NCI-H1105 treated with DMSO at 0.1 percent for 48 hours (cell line): Measurements from ENCODE around the gene DLG2.
A peak's percentile ranks its signal among the peaks of the same experiment; 100 is the strongest.
"Not testable (repeated sequence)": the region's sequence is repeated elsewhere in the genome, so short reads cannot be mapped to it uniquely, and the experiment has no call there.

Experiments used
- DNase-seq: peaks from one replicate; lab custom pipeline; 2025; lab: John Stamatoyannopoulos, UW

Gene DLG2

DNA sequence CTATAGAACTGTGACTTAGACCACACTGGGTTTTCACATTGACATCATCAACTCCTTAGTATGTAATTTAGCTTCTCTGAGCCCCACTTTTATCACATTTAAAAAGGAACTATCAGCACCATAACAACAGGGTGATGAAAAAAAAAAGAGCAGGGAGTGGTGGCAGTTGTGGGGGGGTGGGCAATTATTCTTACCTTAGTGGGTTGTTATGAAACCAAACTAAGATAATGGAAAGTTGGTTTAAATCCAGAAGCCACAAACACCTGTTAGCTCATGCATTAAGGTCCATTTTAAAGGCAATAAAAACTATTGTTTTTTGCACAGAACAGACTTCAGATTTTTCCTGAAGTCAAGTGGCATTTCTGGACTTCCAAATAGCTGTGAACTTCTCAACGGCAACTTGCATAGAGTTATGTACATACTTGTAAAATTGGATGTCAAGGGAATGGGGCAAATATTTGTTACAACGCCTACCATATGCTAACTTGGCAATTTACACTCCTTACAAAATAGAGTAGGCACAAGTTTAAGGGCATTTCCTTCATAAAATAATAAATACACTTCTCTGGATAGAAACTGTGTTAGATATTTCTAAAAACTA lies 793.6 kb downstream of the DLG2 start:
- DNase-seq, result no peak

DNA sequence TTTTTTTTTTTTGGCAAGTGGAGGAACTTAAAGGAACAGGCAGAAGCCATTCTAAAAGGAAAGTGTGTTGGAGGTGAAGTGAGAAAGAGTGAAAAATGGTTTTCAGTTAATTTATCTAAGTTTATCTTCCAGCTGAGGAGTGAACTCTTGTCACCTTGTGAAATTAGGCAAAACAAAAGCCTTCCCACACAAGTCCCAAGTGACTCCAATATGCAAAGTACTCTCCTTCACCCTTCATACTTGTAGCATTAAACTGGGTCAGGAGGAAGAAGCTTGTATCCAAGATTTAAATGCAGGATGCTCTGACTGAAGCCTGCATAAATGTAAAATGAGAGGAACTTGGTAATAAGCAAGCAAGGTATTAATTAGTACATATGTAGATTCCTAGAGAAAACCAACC lies 796.8 kb downstream of the DLG2 start:
- DNase-seq, result no peak

DNA sequence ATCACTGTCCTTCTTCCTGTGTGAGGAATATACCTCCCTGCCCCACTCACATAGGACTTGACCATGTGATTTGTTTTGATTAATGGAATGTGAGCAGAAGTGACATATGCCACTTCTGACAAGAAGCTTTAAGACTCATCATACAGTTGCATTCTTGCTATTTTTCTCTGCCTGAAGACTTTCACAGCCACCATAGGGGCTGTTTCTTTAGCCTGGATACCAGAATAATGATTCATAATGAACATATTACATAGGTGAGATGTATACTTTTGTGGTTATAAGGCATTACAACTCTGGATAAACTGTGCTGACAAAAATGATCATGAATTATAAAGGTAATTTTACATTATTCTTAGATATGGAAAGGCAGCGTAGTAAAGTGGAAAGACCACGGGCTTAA lies 798.0 kb downstream of the DLG2 start:
- no peak for DNase-seq

DNA sequence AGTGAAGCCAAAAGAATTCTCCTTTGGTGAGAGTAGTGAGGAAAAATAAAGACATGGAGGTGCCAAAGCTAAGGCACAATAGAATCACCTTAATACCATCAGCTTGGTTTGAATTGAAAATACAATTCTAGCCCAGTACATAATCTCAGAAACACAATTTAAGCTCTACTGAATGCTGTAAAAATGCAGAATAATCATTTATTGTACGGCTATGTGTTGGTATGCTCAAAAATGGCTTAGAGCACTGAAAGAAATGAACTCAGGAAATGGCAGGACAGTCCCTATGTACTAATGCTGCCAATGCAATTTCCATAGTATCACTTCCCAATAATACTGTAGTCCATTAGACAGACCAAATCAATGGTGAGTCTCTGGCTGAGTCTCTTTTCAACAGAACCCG lies 798.5 kb downstream of the DLG2 start:
- DNase-seq, result no peak

DNA sequence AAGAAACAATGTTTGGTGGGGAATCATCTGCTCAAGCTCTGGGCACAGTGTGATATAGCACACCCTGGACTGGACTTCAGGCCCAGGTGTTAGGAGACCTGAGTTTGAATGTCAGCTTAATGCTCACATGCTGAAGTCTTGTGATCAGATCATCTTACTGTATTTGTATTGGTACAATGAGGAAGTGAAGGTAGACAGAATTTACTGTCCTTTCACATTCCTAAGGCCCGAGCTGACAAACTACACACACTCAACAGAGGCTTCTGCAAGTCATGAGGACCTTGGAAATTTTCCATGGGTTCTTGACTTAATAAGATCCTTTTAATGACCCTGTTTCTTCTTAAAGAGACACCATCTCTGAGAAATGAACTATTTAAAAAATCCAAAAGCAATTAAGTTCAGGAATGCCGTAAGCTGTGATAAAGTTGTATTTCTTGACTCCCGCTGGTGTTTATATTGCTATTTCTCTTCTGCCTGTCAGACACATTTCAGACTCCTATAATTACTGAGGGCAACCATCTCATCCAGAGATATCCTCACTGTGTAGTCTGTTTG lies 802.0 kb downstream of the DLG2 start:
- DNase-seq, result no peak

DNA sequence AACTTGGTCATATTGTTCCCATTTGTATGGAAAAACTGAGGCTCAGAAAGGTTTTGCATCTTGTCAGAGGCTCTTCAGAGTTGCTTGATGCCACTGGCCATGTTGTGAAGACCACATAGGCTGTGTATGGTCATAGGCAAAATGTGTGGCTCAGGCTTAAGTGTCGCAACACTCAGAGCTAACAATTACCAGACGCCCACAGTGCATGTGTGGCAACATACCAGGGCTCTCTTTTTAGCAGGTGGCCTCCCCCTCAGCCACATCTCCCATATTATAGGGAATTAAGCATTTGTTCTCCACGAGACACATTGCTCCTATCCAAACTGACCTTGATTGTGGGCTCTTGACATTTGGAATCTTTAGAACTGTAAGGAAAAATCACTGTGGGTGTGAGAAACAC lies 802.5 kb downstream of the DLG2 start:
- no peak for DNase-seq

DNA sequence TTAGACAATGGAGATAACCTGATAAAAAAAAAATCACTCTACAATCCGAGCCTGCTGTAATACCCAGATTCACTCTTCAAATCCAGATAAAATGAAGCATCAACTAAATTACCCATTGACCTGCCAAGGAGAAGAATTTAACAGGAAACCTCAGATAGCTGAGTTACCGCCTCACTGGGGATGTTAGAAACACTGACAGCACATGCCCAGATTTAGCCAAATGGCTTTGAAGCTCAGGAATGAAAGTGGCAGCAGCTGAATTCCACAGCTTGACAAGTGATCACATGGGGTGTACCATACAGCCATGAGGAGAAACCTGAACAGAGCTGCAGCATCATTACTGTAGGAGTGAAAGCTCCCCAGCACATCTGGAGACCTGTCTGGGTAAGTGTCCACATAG lies 807.6 kb downstream of the DLG2 start:
- no peak for DNase-seq

DNA sequence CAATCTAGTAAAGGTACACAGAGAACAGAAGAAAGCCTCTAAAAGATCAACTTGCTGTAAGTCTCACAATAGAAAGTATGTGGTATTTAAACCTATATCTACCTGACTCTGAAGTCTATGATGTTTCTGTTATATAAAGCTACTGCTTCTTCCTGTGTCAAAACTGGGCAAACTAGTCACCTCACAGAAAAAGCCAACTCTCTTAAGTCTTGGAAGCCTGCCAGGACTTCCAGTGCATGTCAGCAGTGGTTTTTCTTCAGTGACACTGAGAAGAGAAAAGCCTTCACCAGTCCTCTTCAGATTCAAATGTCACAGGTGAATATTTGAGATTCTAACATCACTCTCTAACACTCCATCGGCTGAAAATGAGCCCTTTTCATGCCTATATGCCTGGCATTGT lies 808.0 kb downstream of the DLG2 start:
- peak; percentile 10 for DNase-seq

DNA sequence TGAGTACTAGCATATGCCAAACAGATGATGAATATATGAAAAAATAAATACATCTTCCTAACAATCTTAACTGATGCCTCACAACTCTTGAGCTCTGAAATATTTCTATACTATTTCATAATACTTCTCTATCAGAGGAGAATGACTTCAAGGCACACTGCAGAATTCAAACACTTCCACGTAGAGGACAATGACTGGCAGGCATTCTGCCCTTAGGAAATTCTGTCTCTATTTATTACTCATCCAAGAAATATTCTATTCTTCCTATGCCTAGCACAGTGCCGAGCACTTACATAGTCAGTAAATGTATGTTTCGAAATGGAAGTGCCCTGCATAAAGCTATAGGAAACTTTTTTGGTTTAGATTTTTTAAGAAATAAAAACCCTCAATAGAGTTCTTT lies 809.1 kb downstream of the DLG2 start:
- DNase-seq, result no peak

DNA sequence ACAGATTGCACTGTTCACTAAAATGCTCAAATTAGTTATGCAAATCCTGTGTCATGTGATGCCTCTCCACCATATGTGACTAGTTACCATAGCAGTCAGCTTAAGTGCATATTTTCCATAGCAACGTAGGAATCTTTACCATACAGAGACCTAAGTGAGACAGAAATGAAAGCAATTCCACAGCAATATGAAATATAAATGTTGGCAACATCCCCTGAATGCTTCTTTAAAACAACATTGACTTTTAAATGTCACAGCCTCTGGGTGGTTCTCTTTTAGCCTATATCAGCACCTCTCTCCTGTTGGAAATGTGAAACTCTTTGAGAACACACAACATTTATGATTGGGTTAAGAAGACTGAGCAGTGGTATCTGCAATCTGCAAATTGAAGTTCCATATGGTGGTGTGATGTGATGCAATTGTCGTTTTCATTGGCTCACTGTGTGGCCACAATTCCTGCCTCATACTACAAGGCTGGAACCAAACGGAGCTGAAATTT lies 814.6 kb downstream of the DLG2 start:
- DNase-seq, result no peak

DNA sequence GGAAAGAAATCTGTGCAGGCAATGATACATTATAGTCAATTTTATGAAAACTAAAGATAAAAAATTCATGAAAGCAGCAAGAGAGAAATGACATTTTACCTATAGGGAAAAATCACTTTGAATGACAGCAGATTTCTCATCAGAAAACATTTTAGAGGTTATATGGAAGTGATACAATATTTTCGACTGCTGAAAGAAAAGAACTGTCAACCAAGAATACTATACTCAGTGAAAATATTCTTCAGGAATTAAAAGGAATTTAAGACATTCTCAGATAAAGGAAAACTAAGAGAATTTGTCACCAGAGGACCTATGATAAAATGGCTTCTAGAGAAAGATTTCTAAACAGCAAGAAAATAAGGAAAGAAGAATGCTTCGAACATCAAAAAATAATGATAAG lies 820.8 kb downstream of the DLG2 start:
- DNase-seq, result no peak

DNA sequence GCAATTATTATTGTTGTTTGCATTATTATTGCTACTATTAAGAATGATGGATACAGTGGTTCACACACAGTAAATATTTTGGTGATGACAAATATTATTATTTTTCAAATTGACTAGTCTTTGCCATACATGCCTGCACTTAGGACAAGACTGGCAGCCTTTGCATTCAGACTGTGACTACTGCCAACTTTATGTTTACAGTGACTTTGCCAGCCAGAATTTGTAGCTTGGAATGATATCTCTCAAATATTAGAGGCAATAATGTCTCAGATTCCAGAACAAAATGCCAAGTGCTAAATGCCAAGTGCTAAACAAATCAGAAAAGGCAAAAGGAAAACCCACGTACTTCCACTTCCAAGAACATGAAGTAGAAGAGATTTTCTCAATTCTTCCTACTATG lies 823.1 kb downstream of the DLG2 start:
- DNase-seq, result no peak

DNA sequence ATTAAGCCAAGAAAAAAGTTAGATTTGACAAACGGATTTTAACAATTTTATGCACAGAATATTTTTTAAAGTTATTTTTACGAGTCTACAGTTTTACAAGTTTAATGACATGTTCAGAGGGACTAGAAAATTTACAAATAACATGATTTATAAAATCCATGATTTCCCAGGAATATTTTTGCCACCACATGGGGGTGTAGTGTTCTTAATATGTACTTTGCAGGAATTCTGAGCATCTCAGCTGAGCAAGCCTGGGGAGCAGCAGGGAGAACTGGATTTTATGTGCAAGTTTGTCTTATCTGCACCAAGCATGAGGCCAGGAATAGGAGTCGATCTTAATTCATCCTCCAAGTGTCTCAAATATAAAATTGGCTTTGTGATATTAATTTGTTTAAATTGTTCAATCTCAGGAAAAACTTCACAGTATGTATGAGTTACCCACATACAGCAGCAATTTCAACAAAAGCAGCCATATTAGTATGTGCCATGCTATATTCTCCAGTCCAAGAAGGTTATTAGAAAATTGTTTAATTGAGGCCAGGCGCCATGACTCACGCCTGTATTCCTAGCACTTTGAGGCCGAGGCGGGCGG lies 826.3 kb downstream of the DLG2 start:
- no peak for DNase-seq

DNA sequence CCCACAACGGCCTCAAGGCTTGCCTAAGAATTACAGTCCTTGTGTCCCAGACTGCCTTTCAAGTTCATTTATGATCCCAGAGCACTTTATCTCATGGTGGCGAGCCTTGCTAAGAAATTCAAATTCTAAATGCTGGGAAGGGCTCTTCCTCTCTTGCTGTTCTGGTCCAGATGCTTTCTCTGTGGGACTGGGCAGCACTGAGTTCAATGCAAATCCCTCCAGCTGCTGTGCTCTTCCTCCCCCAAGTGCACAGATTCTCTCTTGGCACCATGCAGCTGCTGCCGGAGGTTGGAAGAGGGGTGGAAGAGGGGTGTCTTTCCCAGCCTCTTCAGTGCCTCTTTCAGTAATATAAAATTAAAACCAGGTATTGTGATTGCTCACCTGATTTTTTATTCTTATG lies 828.0 kb downstream of the DLG2 start:
- DNase-seq, result no peak

DNA sequence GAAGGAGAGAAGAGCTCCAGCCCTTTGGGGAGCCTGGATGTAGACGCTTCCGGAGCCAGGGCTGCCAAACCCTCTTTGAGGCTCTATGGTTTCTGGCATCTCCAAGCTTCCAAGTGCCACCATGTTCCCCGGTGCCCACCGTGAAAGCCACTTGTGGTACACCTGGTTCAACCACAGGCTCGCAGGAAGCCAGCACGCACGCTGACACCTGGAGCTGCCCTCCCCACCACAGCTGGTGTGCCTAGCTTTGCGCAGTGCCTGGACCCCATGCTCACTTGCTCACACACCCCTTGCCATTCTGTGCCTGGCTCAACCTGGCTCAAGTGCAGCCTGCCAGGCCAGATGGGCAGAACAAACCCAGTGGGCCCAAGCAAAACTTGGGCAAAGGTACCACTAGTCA lies 831.4 kb downstream of the DLG2 start:
- DNase-seq, result no peak

DNA sequence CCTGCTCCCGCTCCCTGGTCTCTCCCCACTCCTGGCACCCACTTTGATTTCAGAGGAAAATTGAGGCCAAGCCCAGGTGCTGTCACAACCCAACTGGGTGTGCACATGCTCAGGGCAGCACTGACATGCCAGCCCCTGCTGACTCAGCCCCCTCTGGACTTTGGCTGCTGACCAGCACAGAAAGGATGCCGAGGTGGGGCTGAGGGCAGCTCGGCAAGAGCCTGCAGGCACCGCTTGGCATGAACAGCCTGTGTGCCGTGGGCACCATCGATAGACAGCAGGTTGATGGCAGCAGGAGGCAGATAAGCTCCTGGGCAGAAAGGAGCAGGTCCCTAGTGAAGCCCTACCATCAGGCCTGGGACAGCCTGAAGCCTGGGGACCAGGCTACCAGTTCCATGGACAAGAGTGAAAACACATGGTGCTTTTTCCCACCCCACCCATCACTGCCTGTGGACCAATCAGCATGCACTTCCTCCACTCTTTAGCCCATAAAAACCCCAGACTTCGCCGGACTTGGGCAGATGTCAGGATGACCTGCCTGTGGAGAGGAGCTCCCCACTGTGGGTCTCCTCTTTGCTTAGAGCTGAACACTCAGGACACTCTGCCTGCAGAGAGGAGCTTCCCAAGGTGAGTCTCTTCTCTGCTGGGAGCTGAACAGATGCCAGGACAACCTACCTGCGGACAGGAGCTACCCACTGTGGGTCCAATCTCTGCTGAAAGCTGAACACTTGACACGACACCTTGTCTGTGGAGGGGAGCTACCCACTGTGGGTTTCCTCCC lies 832.3 kb downstream of the DLG2 start:
- no peak for DNase-seq

DNA sequence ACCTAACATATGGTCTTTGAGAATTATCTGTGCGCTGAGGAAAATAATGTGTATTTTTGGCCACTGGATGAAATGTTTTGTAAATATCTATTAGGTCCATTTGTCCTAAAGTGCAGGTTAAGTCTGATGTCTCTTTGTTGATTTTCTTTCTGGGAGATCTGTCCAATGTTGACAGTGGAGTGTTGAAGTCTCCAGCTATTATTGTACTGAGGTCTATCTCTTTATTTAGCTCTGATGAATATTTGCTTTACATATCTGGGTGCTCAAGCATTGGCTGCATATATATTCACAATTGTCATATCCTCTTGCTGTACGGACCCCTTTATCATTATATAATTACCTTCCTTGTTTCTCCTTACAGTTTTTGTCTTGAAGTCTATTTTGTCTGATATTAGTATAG lies 833.8 kb downstream of the DLG2 start:
- no peak for DNase-seq

DNA sequence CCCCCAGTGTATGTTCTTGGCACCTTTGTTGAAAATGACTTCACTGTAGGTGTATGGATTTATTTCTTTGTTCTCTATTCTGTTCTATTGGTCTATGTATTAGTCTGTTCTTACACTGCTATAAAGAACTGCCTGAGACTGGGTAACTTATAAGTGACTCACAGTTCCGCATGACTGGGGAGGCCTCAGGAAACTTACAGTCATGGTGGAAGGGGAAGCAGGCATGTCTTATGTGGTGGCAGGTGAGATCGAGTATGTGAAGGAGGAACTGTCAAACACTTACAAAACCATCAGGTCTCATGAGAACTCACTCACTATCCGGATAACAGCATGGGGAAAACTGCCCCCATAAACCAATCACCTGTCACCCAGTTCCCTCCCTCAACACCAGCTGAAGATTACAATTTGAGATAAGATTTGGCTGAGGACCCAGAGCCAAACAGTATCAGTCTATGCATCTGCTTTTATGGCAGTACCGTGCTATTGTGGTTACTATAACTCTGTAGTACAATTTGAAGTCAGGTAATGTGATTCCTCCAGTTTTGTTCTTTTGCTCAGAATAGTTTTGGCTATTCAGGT lies 836.2 kb downstream of the DLG2 start:
- DNase-seq, result no peak

DNA sequence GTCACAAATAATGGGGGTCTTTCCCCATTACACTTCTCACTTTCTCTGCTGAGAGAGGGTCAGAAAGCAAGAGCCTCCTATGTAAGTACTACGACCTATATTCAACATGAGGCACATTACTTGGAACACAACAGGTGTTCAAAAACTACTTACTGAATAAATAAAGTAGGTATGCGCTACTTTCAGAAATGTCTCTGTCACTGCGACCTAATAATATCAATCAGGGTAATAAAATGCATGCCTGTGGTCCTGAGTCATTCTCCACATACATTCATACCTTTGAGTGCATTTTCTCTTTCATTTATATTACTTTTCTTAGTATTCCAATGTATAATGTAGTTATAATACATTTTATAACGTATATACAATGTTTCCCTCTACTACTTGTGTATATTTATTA lies 838.9 kb downstream of the DLG2 start:
- no peak for DNase-seq

DNA sequence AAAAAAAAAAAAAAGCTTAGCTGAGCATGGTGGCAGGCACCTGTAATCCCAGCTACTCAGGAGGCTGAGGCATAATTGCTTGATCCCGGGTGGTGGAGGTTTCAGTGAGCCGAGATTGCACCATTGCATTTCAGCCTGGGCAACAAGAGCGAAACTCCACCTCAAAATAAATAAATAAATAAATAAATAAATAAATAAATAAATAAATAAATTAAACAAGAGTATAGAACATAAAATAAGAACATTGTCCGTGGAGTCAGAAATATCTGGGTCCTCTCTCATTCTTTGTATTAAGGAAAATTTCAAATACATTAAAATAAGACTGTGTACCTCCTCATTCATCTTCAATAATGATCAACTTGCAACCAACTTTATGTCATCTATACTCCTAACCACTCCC lies 843.0 kb downstream of the DLG2 start:
- DNase-seq, result not testable (repeated sequence)

DNA sequence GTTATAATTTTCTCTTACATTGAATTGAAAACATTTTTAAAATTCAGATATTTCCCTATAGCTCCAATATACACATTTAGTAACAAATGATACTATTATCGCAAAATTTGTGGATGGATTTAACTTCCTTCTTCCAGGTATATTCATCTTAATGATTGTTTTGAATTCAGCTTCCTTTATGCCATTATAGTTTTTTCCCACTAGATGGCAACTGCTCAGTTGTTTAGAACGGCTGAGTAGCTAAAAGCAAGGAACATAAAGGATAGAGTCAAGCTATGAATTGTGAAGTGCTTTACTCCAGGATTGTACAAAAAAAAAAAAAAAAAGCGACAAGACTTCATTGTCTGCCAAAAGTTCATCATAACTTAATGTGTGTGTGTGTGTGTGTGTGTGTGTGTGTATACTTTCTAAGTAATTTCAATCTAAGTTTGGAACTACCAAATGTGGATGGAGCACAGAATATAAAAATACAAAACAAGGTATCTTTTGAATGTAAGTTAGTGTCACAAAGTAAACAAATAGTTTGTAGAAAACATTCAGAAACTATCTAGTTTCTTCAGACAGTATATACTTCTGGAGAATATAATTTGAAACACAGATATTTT lies 846.4 kb downstream of the DLG2 start:
- DNase-seq, result peak; percentile 26

DNA sequence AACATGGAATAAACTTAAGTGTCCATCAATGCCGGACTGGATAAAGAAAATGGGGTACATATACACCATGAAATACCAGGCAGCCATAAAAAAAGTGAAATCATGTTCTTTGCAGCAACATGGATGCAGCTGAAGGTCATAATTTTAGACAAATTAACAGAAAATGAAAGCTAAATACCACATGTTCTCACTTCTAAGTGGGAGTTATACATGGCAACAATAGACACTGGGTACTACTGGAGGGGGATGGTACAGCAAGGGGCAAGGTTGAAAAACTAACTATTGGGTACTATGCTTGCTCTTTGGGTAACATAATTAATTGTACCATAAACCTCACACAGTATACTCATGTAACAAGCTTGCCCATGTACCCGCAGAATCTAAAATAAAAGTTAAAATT lies 851.6 kb downstream of the DLG2 start:
- no peak for DNase-seq
